GM12873 (cell line): Measurements from ENCODE around the gene SOX6.

Experiments
- CTCF ChIP-seq: IDR thresholded peaks from 2 replicates; pipeline ENCODE4 v1.5.1; 2012; ENCODE audit warnings: low read depth, mild to moderate bottlenecking, moderate library complexity, low read length, control low read depth; ENCODE audit not compliant: insufficient read depth; ENCODE audit errors: missing control alignments

SOX6 gene

GRCh38 chr11:16178273-16178672 lies 178.1 kb downstream of the SOX6 start:
- TF ChIP-seq CTCF, result no peak

GRCh38 chr11:16177688-16178087 lies 178.7 kb downstream of the SOX6 start:
- no peak for TF ChIP-seq CTCF

- TF ChIP-seq CTCF, result no peak
Measured at GRCh38 chr11:16173798-16174197, 182.5 kb downstream of the SOX6 start.

GRCh38 chr11:16171882-16172281 lies 184.5 kb downstream of the SOX6 start:
- TF ChIP-seq CTCF, result no peak

GRCh38 chr11:16169956-16170847 lies 186.1 kb downstream of the SOX6 start:
- no peak for TF ChIP-seq CTCF

GRCh38 chr11:16169541-16169940 lies 186.8 kb downstream of the SOX6 start:
- TF ChIP-seq CTCF, result no peak

GRCh38 chr11:16167706-16168487 lies 188.4 kb downstream of the SOX6 start:
- no peak for TF ChIP-seq CTCF
